SHP77 (cell line): ENCODE measurements around the gene CAPN15.
"Not testable (repeated sequence)": the region's sequence is repeated elsewhere in the genome, so short reads cannot be mapped to it uniquely, and the experiment has no call there.

Experiments used
- DNase-seq, 2 experiments: peaks; one replicate each; lab custom pipeline; 2025; lab: John Stamatoyannopoulos, UW

CAPN15 gene

DNA sequence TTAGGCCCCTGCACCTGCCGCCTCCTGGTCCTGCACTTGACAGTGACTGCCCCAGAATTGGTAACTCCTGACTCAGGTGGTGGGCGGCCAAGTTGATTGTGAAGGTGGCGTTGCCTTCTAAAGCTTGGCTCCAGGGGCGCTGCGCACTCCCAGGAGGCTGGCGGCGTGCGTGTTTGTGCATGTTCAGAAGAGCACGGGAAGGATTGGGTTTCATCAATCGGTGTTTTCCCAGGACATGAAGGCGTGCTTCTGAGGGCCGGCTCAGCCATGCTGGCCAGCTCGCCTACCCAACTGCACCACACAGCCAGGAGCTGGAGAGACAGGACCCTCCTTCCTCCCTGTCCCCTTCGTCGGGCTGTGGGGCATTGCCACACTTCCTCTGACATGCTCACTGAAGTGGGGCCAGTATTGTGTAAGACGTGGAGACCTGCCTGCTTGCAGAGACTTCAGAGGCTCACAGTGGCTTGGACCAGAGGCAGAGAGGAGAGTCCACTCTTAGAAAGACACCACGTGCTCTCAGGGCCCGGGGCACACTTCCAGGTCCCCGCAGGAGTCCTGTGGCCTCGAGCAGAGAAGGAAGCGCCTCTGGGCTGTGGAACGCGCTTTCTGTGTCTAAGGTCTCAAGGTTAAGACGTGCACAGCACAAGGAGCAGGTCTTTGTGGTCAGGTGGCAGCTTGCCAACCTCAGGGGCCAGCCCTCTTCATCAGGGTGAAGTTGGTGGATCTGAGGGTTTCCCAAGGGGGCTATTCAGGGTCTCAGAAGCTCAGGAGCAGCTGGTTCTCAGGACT, 65.2 kb downstream of the CAPN15 start:
- peak; percentile 90 to 91 for DNase-seq

DNA sequence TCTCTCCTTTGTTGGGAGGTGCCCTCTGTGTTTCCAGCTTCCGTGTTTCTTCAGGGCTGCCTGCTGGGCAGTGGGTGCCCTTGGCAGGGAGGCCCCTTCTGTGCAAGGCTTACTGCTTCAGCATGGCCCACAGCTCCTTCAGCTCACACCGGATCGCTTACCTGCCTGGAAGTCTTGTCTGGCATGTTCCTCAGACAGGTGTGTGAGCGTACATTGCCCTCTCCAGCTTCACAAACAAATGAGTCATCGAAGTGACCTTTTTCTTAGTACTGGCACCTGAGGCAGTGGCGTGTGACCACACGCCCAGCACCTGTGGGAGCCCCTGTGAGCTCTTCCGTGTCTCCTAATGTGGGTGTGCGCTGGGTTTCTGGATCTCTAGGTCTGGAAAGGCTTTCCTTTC, 65.9 kb downstream of the CAPN15 start:
- peak in 1 of 2 experiments; percentile 41 for DNase-seq

GRCh38 chr16:593807-594206, 66.3 kb downstream of the CAPN15 start:
- DNase-seq: no peak

- DNase-seq: no peak
Observed at GRCh38 chr16:595094-595528, 67.6 kb downstream of the CAPN15 start.

GRCh38 chr16:595942-596735, 68.6 kb downstream of the CAPN15 start:
- peak in 1 of 2 experiments; percentile 35 for DNase-seq

GRCh38 chr16:596736-597060, 69.2 kb downstream of the CAPN15 start:
- no peak for DNase-seq

- DNase-seq: not testable (repeated sequence)
Observed at GRCh38 chr16:597655-598054, 70.1 kb downstream of the CAPN15 start.

DNA sequence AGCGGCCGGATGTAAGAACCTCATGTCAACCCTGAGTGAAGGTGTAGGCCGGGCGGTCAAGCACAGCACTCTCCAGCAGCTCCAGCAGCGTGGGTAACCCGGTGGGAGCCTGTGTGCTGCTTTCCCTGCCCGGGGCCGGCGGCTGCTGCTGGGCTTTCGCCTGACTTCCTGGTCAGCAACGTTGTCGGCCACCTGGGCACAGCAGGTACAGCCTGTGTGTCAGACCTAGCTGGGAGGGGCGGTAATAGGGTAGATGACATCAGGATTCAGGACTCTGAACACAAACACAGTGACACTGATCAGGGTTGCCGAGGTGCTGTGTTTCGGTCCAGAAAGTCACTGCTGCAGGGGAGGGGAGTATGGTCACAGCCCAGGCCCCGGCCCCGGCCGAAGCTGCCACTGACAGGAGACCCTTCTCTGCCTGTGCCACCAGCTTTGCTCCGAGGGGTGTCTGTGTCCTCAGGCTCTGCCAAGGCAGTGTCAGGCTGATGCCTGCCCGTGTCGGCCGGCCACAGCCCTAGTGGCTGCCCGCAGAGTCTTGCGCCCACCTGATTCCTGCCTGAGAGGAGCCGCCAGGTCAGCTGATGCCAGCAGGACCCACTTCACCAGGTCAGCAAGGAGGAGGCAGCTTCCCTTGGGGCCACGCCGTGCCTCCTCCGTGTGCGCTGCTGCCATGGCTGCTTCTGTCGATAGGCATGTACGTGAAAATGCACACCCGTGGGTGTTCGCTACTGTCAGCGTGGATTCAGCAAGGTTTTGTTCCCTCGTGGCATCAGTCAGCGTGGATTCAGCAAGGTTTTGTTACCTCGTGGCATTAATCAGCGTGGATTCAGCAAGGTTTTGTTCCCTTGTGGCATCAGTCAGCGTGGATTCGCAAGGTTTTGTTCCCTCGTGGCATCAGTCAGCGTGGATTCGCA, 71.6 kb downstream of the CAPN15 start:
- no peak for DNase-seq

DNA sequence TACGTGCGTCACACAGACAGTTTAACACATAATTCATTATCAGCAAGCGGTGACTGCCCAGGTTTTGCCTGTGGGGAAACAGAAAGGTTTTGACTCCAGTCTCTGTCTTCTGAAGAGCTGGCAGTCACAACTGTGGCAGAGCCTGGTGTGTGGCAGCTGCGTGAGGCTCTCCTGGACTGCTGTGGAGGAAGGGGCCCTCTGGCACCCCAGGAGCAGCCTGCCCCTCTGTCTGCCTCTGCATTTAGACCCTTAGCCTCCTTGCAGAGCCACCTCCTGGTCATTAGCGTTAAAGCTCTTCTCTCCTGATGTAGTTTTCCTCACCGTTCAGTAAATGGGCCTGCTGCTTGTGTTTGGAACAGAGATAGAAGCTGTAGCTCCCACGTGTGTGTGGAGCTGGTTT, 73.3 kb downstream of the CAPN15 start:
- DNase-seq: peak in 1 of 2 experiments; percentile 17

- no peak for DNase-seq
Observed at GRCh38 chr16:603933-604332, 76.4 kb downstream of the CAPN15 start.
